BE2C (cell line): ENCODE measurements around the gene WDR70.

Experiments
- DNase-seq: peaks from one replicate; pipeline ENCODE4 v3.0.0-alpha.2; 2020
- H3K27me3 ChIP-seq: fragments of 250-450 bp; sonication (Bioruptor Pico); 2 replicates; pipeline ENCODE4 v1.5.1; 2020; ENCODE audit warnings: mild to moderate bottlenecking
- H3K36me3 ChIP-seq: fragments of 250-450 bp; sonication (Bioruptor Pico); 2 replicates; pipeline ENCODE4 v1.5.1; 2020; ENCODE audit warnings: mild to moderate bottlenecking
- H3K4me1 ChIP-seq: fragments of 250-450 bp; sonication (Bioruptor Pico); 2 replicates; pipeline ENCODE4 v1.5.1; 2020
- H3K4me3 ChIP-seq: 2 replicates; pipeline ENCODE4 v1.5.1; 2011; ENCODE audit warnings: low read depth, low read length
- H3K9me3 ChIP-seq: fragments of 250-450 bp; sonication (Bioruptor Pico); 2 replicates; pipeline ENCODE4 v1.5.1; 2020
- CTCF ChIP-seq: IDR thresholded peaks from 2 replicates; pipeline ENCODE4 v1.5.1; 2012; ENCODE audit warnings: mild to moderate bottlenecking, low read depth, low read length

WDR70 gene

GRCh38 chr5:37663538-37663937, 284.4 kb downstream of the WDR70 start:
- Histone ChIP-seq H3K4me3 (no peak overlapping the region), H3K9me3 (no peaks in the 10 kb centered on the region), H3K4me1 (peaks cover 3% of the 10 kb centered on the region), H3K27me3 (no peaks in the 10 kb centered on the region), H3K36me3 (no peaks in the 10 kb centered on the region)
- TF ChIP-seq CTCF, result no peak
- no peak for DNase-seq

DNA sequence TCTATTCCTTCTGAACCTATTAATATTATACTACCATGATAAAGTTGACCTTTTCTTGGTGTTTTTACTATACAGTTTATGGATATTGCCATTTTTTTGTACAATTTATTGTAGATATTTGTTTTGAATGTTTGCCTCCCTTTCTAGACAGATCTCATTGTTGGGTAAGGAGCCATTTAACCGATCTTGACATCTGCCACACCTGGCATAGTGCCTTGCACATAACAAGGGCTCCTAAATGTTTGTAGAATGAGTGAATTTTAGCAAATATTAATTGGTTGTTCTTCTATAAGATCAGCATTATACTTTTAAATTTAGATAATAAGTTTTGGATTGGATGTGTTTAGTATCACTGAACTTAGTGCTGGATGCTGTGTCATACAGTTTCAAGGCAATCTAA, 285.4 kb downstream of the WDR70 start:
- no peak for TF ChIP-seq CTCF
- Histone ChIP-seq H3K36me3 (no peaks in the 10 kb centered on the region), H3K9me3 (no peaks in the 10 kb centered on the region), H3K4me1 (peaks cover 3% of the 10 kb centered on the region), H3K4me3 (no peak overlapping the region), H3K27me3 (no peaks in the 10 kb centered on the region)
- no peak for DNase-seq

- no peak for TF ChIP-seq CTCF
- Histone ChIP-seq H3K4me3 (no peak overlapping the region), H3K4me1 (peaks cover 3% of the 10 kb centered on the region), H3K36me3 (no peaks in the 10 kb centered on the region), H3K27me3 (no peaks in the 10 kb centered on the region), H3K9me3 (no peaks in the 10 kb centered on the region)
- DNase-seq, result no peak
Measured at GRCh38 chr5:37665272-37665671, 286.2 kb downstream of the WDR70 start.

- Histone ChIP-seq H3K4me1 (peaks cover 3% of the 10 kb centered on the region), H3K4me3 (no peak overlapping the region), H3K36me3 (no peaks in the 10 kb centered on the region), H3K27me3 (no peaks in the 10 kb centered on the region), H3K9me3 (no peaks in the 10 kb centered on the region)
- DNase-seq, result no peak
- no peak for TF ChIP-seq CTCF
Measured at GRCh38 chr5:37665889-37666288, 286.8 kb downstream of the WDR70 start.

- no peak for TF ChIP-seq CTCF
- Histone ChIP-seq H3K27me3 (no peaks in the 10 kb centered on the region), H3K4me1 (no peaks in the 10 kb centered on the region; the same call in 1 of the 2 replicates), H3K36me3 (no peaks in the 10 kb centered on the region), H3K9me3 (no peaks in the 10 kb centered on the region), H3K4me3 (no peak overlapping the region)
- no peak for DNase-seq
Measured at GRCh38 chr5:37667430-37667829, 288.3 kb downstream of the WDR70 start.

DNA sequence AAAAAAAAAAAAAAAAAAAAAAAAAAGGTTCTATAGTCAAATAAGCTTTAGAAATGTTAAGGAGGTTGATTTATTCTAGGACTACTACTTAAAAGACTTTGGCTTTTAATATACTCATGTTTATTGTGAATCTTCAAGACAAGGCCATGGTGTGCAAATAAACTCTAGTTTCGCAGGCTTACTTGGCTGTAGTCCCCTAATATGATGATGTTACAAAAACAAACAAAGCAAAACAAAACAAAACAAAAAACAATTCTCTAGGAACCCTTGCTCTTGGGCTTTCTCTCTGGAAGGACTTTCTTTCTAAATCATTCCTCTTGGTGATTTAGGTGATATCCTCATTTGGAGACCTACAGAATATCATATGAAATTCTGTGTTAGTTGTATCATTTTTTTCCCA, 288.7 kb downstream of the WDR70 start:
- Histone ChIP-seq H3K36me3 (no peaks in the 10 kb centered on the region), H3K27me3 (no peaks in the 10 kb centered on the region), H3K4me1 (no peaks in the 10 kb centered on the region; the same call in 1 of the 2 replicates), H3K4me3 (no peak overlapping the region), H3K9me3 (no peaks in the 10 kb centered on the region)
- no peak for TF ChIP-seq CTCF
- DNase-seq, result no peak
